ENCODE results near the gene FTO.

The FTO gene

GRCh38 chr16:53732296-53732929 is 28.5 kb downstream of the FTO start:
- DNase-seq (ENCODE audit: low read depth) = no peak
- no peak overlapping the region for H3K4me3 ChIP-seq (ENCODE audit: control insufficient read depth, low read depth, low read length)
- TF ChIP-seq, protein P1, sequence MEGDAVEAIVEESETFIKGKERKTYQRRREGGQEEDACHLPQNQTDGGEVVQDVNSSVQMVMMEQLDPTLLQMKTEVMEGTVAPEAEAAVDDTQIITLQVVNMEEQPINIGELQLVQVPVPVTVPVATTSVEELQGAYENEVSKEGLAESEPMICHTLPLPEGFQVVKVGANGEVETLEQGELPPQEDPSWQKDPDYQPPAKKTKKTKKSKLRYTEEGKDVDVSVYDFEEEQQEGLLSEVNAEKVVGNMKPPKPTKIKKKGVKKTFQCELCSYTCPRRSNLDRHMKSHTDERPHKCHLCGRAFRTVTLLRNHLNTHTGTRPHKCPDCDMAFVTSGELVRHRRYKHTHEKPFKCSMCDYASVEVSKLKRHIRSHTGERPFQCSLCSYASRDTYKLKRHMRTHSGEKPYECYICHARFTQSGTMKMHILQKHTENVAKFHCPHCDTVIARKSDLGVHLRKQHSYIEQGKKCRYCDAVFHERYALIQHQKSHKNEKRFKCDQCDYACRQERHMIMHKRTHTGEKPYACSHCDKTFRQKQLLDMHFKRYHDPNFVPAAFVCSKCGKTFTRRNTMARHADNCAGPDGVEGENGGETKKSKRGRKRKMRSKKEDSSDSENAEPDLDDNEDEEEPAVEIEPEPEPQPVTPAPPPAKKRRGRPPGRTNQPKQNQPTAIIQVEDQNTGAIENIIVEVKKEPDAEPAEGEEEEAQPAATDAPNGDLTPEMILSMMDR (IDR thresholded peaks at IDR 0.05; ENCODE audit: control insufficient read depth, insufficient read depth, low read depth, low read length, missing control alignments) = no peak

DNA sequence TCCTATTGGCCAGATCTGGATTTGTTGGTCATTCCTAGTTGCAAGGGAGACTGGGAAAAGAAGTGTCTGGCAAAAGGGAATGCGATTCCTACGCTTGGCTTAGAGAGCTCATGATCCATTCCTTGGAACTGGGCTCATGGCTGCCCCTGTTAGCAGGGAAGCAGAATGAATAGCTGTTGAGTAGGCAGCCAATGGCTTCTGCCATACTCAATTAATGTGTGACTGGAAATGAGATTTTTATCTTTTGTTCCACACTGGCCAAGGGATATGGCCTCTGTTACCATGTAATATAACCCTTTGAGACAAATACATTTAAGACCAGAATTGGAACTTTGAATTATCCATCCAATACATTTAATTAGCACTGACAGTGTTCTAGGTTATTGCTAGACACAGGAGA is 31.0 kb downstream of the FTO start:
- TF ChIP-seq, protein P1 (IDR thresholded peaks at IDR 0.05; ENCODE audit: control insufficient read depth, insufficient read depth, low read depth, low read length, missing control alignments) = no peak
- no peak overlapping the region for H3K4me3 ChIP-seq (ENCODE audit: control insufficient read depth, low read depth, low read length)
- DNase-seq (ENCODE audit: low read depth) = no peak

- TF ChIP-seq, protein P1 (IDR thresholded peaks at IDR 0.05; ENCODE audit: control insufficient read depth, insufficient read depth, low read depth, low read length, missing control alignments) = no peak
- H3K4me3 ChIP-seq (ENCODE audit: control insufficient read depth, low read depth, low read length) = no peak overlapping the region
- DNase-seq (ENCODE audit: low read depth) = no peak
Observed at GRCh38 chr16:53736297-53736696, 32.3 kb downstream of the FTO start.

- no peak overlapping the region for H3K4me3 ChIP-seq (ENCODE audit: control insufficient read depth, low read depth, low read length)
- TF ChIP-seq, protein P1 (IDR thresholded peaks at IDR 0.05; ENCODE audit: control insufficient read depth, insufficient read depth, low read depth, low read length, missing control alignments) = no peak
- DNase-seq (ENCODE audit: low read depth) = no peak
Observed at GRCh38 chr16:53737552-53737951, 33.6 kb downstream of the FTO start.

GRCh38 chr16:53740476-53740875 is 36.5 kb downstream of the FTO start:
- H3K4me3 ChIP-seq (ENCODE audit: control insufficient read depth, low read depth, low read length) = no peak overlapping the region
- TF ChIP-seq, protein P1 (IDR thresholded peaks at IDR 0.05; ENCODE audit: control insufficient read depth, insufficient read depth, low read depth, low read length, missing control alignments) = no peak
- DNase-seq (ENCODE audit: low read depth) = no peak

DNA sequence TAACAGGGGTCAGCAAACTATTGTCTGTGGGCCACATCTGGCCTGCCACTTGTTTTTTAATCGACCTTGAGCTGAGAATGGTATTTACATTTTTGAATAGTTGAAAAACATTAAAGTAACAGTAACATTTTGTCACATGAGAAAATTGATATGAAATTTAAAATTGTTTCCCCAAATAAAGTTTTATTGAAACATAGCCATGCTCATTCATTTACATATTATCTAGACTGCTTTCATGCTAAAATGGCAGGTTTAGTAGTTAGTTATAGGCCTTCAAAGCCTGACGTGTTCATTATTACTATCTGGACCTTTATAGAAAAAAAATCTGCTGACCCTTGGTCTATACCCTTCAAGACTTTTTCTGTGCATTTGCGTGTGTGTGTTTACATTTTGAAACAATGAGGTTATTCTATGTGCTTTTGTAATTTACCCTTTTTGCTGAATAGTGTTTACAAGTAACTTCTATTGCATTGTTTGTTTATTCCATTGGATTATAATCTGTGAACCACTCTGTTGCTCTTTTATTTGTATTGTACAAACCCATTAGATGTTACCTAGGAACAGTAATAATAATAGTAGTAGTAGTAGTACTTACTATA is 37.1 kb downstream of the FTO start:
- TF ChIP-seq, protein P1 (IDR thresholded peaks at IDR 0.05; ENCODE audit: control insufficient read depth, insufficient read depth, low read depth, low read length, missing control alignments) = no peak
- H3K4me3 ChIP-seq (ENCODE audit: control insufficient read depth, low read depth, low read length) = no peak overlapping the region
- no peak for DNase-seq (ENCODE audit: low read depth)

All from AG09309 (cell line).